Measurements from ENCODE around the gene RND2. TPM values are rescaled to one million over a fixed set of nuclear protein-coding genes. Genes with fewer than 3 reads are reported as not detected.

Gene RND2
- total RNA-seq, 1 experiment from 2014 or later, result 0.59 TPM

DNA sequence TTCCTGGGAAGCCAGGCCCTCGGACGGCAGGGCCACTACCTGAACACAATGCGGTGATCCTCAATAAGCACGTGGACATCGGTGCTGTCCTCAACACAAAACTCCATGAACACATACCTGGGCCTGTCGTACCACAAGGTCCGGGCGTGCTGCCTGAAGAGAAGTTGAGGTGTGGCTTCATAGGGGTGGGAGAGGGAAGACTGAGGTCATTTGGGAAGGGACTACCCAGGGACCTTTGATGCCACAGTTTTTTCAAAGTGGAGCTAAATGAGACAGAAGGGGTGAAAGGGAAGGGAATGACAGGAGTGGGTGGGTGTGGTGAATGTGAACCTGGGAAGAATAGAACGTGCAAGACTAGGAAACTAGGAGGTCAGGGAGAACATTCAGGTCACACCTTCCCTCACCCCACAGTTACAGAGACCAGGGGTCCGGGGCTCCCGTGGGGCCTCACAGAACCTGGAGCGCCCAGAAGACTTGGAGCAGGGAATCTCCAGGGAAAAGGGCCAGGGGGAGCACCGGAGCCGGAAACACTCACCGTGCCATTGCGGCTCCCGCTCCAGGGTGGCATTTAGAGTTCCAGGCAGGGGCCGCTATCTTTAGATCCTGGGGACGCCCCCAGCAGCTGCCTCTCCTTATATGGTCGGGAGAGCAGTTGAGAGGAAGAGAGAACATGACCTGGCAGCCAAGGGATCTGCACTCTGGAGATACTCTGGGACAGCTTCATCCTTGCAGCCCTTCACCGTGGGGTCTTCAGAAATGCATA, 45.3 kb upstream of the RND2 start, which contains the start of gene PTGES3L:
Gene PTGES3L, minus strand, starts transcription at position 570 of the 763 bp plus-strand sequence. Its CDS starts 27 bp downstream, at position 543.
- POLR2A ChIA-PET, result interaction anchor here (1.0 kb wide), 1 partner anchor 19 kb away, joined by 4 read pairs; the partner anchor contains the start of gene RPL27
- CTCF ChIA-PET, result no interaction called here
- DNase-seq (ENCODE audit: low read depth, low spot score), result no peak
- H3K27me3 ChIP-seq (ENCODE audit: control insufficient read depth, insufficient read depth, low read length), result no peaks in the 10 kb centered on the region
- no peak for TF ChIP-seq SIN3A (IDR thresholded peaks at IDR 0.05; ENCODE audit: borderline replicate concordance, insufficient read depth, low read depth, low read length)
- no peak for TF ChIP-seq POLR2AphosphoS5 (IDR thresholded peaks at IDR 0.05; ENCODE audit: low read depth, low read length)
- TF ChIP-seq TCF7L2 (IDR thresholded peaks at IDR 0.05; ENCODE audit: low read depth, low read length), result no peak
- TF ChIP-seq REST (IDR thresholded peaks at IDR 0.05; ENCODE audit: insufficient read depth in 1 of 2, low read depth in 2 of 2, low read length in 1 of 2), result no peak
- no peak for TF ChIP-seq CTCF (IDR thresholded peaks at IDR 0.05)
- in situ Hi-C loops (cut with HindIII; ENCODE audit: low pct_unique_long_range_greater_than_20kb, low sequenced_read_pairs), result no loop called here
- BruUV-seq (replicated peaks), result no TSS peak
- intact Hi-C loops (cut with micrococcal nuclease; ENCODE audit: unreplicated experiment), result no loop called here
- peak within 1 kb of the TSS; percentile 76 for H3K27ac ChIP-seq (ENCODE audit: low read length)
- peak; percentile 55 for ATAC-seq
- H3K36me3 ChIP-seq (ENCODE audit: control insufficient read depth, insufficient read depth, low read length), result no peaks in the 10 kb centered on the region; the same call in 1 of the 2 replicates
- H3K9me3 ChIP-seq (ENCODE audit: control insufficient read depth, insufficient read depth, low read depth, low read length), result no peaks in the 10 kb centered on the region
- H3K4me3 ChIP-seq (ENCODE audit: low read depth in 2 of 2, low read length in 2 of 2), result peak within 1 kb of the TSS; percentile 68 to 78
- peaks cover 14% of the 10 kb centered on the region; the same call in 1 of the 2 replicates for H3K4me1 ChIP-seq (ENCODE audit: control insufficient read depth, insufficient read depth, low read length)

GRCh38 chr17:42980274-42980765, 44.7 kb upstream of the RND2 start, which contains the start of gene RUNDC1:
Gene RUNDC1 (plus strand): TSS chr17:42980565. CDS start chr17:42980577, 12 bp downstream.
- peak within 1 kb of the TSS; percentile 76 for H3K27ac ChIP-seq (ENCODE audit: low read length)

More at GRCh38 chr17:42980274-42980765, 44.7 kb upstream of the RND2 start, which contains the start of gene RUNDC1:
- intact Hi-C loops (cut with micrococcal nuclease; ENCODE audit: unreplicated experiment) (no loop called here), in situ Hi-C loops (cut with HindIII; ENCODE audit: low pct_unique_long_range_greater_than_20kb, low sequenced_read_pairs) (no loop called here)
- no peaks in the 10 kb centered on the region for H3K9me3 ChIP-seq (ENCODE audit: control insufficient read depth, insufficient read depth, low read depth, low read length)
- no TSS peak for BruUV-seq (replicated peaks)
- ATAC-seq (peak; percentile 96), DNase-seq (ENCODE audit: low read depth, low spot score) (no peak)
- no peak for TF ChIP-seq TCF7L2 (IDR thresholded peaks at IDR 0.05; ENCODE audit: low read depth, low read length)
- TF ChIP-seq CTCF (IDR thresholded peaks at IDR 0.05), result no peak
- no peak for TF ChIP-seq REST (IDR thresholded peaks at IDR 0.05; ENCODE audit: insufficient read depth in 1 of 2, low read depth in 2 of 2, low read length in 1 of 2)
- TF ChIP-seq POLR2AphosphoS5 (IDR thresholded peaks at IDR 0.05; ENCODE audit: low read depth, low read length), result peak; percentile 54; the same call in 1 of the 2 replicates
- TF ChIP-seq SIN3A (IDR thresholded peaks at IDR 0.05; ENCODE audit: borderline replicate concordance, insufficient read depth, low read depth, low read length), result 0 out of 2 replicates have a peak, but pooled peaks have one; percentile 67
- H3K4me1 ChIP-seq (ENCODE audit: control insufficient read depth, insufficient read depth, low read length), result peaks cover 14% of the 10 kb centered on the region; the same call in 1 of the 2 replicates
- H3K4me3 ChIP-seq (ENCODE audit: low read depth in 2 of 2, low read length in 2 of 2), result peak within 1 kb of the TSS; percentile 68 to 78
- CTCF ChIA-PET, result no interaction called here
- H3K27me3 ChIP-seq (ENCODE audit: control insufficient read depth, insufficient read depth, low read length), result no peaks in the 10 kb centered on the region
- H3K36me3 ChIP-seq (ENCODE audit: control insufficient read depth, insufficient read depth, low read length), result no peaks in the 10 kb centered on the region; the same call in none of the 2 replicates
- POLR2A ChIA-PET, result interaction anchor here (1.0 kb wide), 1 partner anchor 18 kb away, joined by 4 read pairs; the partner anchor contains the start of gene RPL27
